ENCODE results near the gene PLD1. TPM values are rescaled to one million over a fixed set of nuclear protein-coding genes. Genes with fewer than 3 reads are reported as not detected.

The PLD1 gene
- total and polyA plus RNA-seq, 2 of the 8 experiments (the other 6 are each of a cell fraction or from before 2014, with no cell fraction given), result 1.2 to 2.6 TPM

DNA sequence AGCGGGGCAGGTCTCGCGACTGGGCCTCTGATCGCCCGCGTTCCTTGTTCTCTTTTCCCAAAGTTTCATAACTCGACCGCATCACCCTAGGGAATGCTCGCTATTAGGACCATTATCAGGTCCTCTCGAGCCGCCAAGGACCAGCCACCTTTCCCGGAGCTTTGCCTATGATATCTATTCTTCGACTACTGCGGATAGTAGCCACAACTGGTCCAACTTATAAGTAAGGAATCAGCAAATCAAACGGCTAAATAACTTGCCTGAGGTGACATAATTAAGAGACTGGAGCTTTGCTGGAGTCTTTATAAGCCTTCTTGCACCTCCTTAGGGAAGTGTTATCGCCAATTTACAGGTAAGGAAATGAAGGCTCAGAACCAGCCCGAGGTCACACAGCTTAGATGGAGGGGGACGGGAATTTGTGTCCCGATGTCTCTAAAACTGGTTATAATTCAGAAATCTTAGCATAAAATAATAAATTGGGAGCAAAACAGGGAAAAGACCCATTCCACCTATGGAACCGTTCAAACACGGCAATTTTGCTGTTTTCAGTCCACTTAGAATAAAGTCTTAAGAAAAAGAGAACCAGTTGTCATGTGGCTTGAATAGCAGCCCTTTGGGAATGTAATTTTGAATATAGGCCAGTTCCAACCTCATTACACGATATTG, 479 bp upstream of the PLD1 start (continued):
- TF ChIP-seq ATF2 (IDR thresholded peaks at IDR 0.05; ENCODE audit: low read length) (no peak), TCF12 (IDR thresholded peaks at IDR 0.05; ENCODE audit: low read depth, low read length) (no peak), GABPA (IDR thresholded peaks at IDR 0.05; ENCODE audit: borderline replicate concordance, insufficient read depth, low read length) (no peak), RFX5 (IDR thresholded peaks at IDR 0.05; ENCODE audit: borderline replicate concordance, low read depth, low read length) (no peak), RNF2 (IDR thresholded peaks at IDR 0.05; ENCODE audit: borderline replicate concordance, low read depth, low read length, missing control alignments, poor library complexity, severe bottlenecking) (no peak), RXRA (IDR thresholded peaks at IDR 0.05; ENCODE audit: insufficient read depth, low read depth, low read length) (no peak), CTBP2 (IDR thresholded peaks at IDR 0.05; ENCODE audit: borderline replicate concordance, insufficient read depth, insufficient read length, low read length) (no peak)
- TF ChIP-seq, protein P1, sequence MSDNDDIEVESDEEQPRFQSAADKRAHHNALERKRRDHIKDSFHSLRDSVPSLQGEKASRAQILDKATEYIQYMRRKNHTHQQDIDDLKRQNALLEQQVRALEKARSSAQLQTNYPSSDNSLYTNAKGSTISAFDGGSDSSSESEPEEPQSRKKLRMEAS (IDR thresholded peaks at IDR 0.05), result no peak

Data from H1 (cell line).